Muscle layer of colon (tissue), 2 donors: ENCODE results near the gene RABGAP1L.
"Not testable (repeated sequence)": the region's sequence is repeated elsewhere in the genome, so short reads cannot be mapped to it uniquely, and the experiment has no call there.

Source experiments
- H3K27ac ChIP-seq: one replicate; pipeline ENCODE4 v1.7.0; 2013; ENCODE audit warnings: low read depth, mild to moderate bottlenecking, low read length, moderate library complexity
- H3K27me3 ChIP-seq, 2 donors: one replicate each; pipeline ENCODE4 v1.7.0; 2013; ENCODE audit warnings: low read length in 2 of 2, mild to moderate bottlenecking in 2 of 2; ENCODE audit not compliant: insufficient read depth in 2 of 2, control insufficient read depth in 1 of 2
- H3K36me3 ChIP-seq: one replicate; pipeline ENCODE4 v1.7.0; 2013; ENCODE audit warnings: mild to moderate bottlenecking, low read length; ENCODE audit not compliant: insufficient read depth
- H3K4me1 ChIP-seq: one replicate; pipeline ENCODE4 v1.7.0; 2013; ENCODE audit warnings: mild to moderate bottlenecking, low read length; ENCODE audit not compliant: insufficient read depth
- H3K4me3 ChIP-seq, 2 donors: one replicate each; pipeline ENCODE4 v1.7.0; 2013; ENCODE audit warnings: low read length in 2 of 2, low read depth in 1 of 2, mild to moderate bottlenecking in 1 of 2, moderate library complexity in 1 of 2
- H3K9ac ChIP-seq: one replicate; pipeline ENCODE4 v1.7.0; 2013; ENCODE audit warnings: low read length
- H3K9me3 ChIP-seq: one replicate; pipeline ENCODE4 v1.7.0; 2013; ENCODE audit warnings: mild to moderate bottlenecking, low read length
- donor health status: abdominal sarcoma.
- donor health status: Adenocarcinoma of cecum.

The RABGAP1L gene

DNA sequence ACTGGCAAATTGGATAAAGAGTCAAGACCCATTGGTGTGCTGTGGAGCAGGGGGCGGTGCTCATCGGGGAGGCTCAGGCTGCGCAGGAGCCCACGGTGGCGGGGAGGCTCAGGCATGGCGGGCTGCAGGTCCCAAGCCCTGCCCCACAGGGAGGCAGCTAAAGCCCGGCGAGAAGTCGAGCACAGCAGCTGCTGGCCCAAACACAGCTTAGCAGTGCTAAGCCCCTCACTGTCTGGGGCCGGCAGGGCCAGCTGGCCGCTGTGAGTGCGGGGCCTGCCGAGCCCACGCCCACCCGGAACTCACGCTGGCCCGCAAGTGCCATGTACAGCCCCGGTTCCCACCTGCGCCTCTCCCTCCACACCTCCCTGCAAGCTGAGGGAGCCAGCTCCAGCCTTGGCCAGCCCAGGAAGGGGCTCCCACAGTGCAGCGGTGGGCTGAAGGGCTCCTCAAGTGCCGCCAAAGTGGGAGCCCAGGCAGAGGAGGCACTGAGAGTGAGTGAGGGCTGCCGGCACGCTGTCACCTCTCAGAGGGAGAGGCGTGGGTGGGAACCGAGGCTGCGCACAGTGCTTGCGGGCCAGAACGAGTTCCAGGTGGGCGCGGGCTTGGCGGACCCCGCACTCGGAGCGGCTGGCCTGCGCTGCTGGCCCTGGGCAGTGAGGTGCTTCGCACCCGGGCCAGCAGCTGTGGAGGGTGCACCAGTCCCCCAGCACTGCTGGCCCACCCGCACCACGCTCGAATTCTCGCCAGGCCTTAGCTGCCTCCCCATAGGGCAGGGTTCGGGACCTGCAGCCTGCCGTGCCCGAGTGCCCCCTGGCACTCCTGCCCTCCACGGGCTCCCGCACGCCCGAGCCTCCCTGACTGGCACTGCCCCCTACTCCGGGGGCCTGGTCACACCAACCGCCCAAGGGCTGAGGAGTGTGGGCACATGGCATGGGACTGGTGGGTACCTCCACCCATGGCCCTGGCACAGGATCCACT, 551.8 kb downstream of the RABGAP1L start:
- Histone ChIP-seq H3K27me3 (no peaks in the 10 kb centered on the region), H3K36me3 (no peaks in the 10 kb centered on the region), H3K27ac (no peak overlapping the region), H3K4me3 (no peak overlapping the region), H3K9me3 (no peaks in the 10 kb centered on the region), H3K4me1 (no peaks in the 10 kb centered on the region), H3K9ac (no peak overlapping the region)

DNA sequence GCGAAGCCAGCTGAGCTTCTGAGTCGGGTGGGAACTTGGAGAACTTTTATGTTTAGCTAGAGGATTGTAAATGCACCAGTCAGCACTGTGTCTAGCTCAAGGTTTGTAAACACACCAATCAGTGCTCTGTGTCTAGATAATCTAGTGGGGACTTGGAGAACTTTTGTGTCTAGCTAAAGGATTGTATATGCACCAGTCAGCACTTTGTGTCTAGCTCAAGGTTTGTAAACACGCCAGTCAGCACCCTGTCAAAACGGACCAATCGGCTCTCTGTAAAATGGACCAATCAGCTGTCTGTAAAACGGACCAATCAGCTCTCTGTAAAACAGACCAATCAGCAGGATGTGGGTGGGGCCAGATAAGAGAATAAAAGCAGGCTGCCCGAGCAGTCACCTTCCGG, 552.5 kb downstream of the RABGAP1L start:
- H3K4me3 ChIP-seq, H3K27me3 ChIP-seq, H3K4me1 ChIP-seq, H3K27ac ChIP-seq, H3K9ac ChIP-seq, H3K9me3 ChIP-seq, H3K36me3 ChIP-seq: not testable (repeated sequence)

DNA sequence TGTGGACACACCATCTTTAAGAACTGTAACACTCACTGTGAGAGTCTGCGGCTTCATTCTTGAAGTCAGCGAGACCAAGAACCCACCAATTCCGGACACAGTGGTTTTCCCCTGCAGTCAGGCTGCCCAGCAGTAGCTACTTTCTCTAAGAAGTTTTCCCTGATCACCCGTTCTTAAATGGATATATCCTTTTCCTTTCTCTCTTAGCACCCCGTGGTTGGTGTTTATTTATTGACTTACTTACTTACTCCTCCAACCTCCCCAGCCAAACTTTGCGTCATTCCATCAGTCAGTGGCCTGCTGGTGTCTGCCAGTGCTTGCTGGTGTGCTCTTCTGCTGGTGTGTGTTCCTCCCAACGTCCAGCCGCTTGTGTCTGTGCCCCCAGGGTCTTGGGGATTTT, 553.2 kb downstream of the RABGAP1L start:
- Histone ChIP-seq H3K9ac (no peak overlapping the region), H3K27ac (no peak overlapping the region), H3K4me1 (no peaks in the 10 kb centered on the region), H3K27me3 (no peaks in the 10 kb centered on the region), H3K4me3 (no peak overlapping the region), H3K36me3 (no peaks in the 10 kb centered on the region), H3K9me3 (no peaks in the 10 kb centered on the region)

- Histone ChIP-seq H3K27me3 (no peaks in the 10 kb centered on the region), H3K9ac (no peak overlapping the region), H3K9me3 (no peaks in the 10 kb centered on the region), H3K36me3 (no peaks in the 10 kb centered on the region), H3K27ac (no peak overlapping the region), H3K4me3 (no peak overlapping the region), H3K4me1 (no peaks in the 10 kb centered on the region)
Observed at GRCh38 chr1:174713796-174714195, 554.5 kb downstream of the RABGAP1L start.

DNA sequence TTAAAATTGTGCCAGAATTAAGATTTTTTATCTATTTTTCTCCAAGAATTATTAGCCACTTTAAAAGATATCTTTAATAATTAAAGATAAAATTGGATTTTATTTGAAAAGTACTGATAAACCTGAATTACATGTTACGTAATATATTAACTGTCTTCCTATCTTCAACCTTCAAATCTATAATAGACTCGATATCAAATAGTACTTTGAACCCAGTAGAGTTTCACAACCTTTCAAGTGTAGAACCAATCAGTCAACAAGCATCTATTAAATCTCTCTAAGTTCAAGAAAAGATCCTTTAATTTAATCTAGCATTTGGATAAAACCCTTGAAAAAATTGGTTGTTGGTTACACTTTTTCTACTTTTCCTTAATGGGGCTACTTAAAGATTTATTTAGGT, 559.9 kb downstream of the RABGAP1L start:
- Histone ChIP-seq H3K9me3 (no peaks in the 10 kb centered on the region), H3K27me3 (no peaks in the 10 kb centered on the region), H3K27ac (no peak overlapping the region), H3K36me3 (no peaks in the 10 kb centered on the region), H3K4me3 (no peak overlapping the region), H3K9ac (no peak overlapping the region), H3K4me1 (no peaks in the 10 kb centered on the region)

- H3K27ac ChIP-seq = no peak overlapping the region
- no peaks in the 10 kb centered on the region for H3K9me3 ChIP-seq
- no peaks in the 10 kb centered on the region for H3K36me3 ChIP-seq
- no peaks in the 10 kb centered on the region for H3K4me1 ChIP-seq
- H3K9ac ChIP-seq = no peak overlapping the region
- H3K4me3 ChIP-seq = no peak overlapping the region
- H3K27me3 ChIP-seq = no peaks in the 10 kb centered on the region
Observed at GRCh38 chr1:174720618-174721017, 561.3 kb downstream of the RABGAP1L start.

GRCh38 chr1:174721246-174721645, 561.9 kb downstream of the RABGAP1L start:
- Histone ChIP-seq H3K4me3 (no peak overlapping the region), H3K9ac (no peak overlapping the region), H3K36me3 (no peaks in the 10 kb centered on the region), H3K4me1 (no peaks in the 10 kb centered on the region), H3K27me3 (no peaks in the 10 kb centered on the region), H3K9me3 (no peaks in the 10 kb centered on the region), H3K27ac (no peak overlapping the region)

DNA sequence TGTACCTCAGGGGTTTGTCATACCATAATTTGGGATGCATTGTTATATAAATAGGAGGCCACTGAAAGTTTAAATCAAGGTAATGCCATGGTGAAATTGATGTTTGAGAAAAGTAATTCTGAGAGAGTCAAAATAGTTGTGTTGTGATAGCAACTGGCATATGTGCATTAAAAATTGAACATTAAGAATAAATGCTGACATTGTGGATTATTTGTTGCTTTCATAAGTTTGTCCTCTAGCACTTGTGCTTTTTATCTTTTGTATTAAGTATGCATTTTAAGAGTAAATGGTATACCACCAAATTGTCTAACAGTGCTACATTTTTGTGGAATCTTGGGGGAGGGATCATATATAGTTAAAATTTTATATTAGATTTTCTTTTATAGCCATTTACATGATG, 564.5 kb downstream of the RABGAP1L start:
- H3K36me3 ChIP-seq = no peaks in the 10 kb centered on the region
- no peak overlapping the region for H3K4me3 ChIP-seq
- no peak overlapping the region for H3K9ac ChIP-seq
- H3K27ac ChIP-seq = no peak overlapping the region
- H3K9me3 ChIP-seq = no peaks in the 10 kb centered on the region
- H3K4me1 ChIP-seq = no peaks in the 10 kb centered on the region
- H3K27me3 ChIP-seq = no peaks in the 10 kb centered on the region

GRCh38 chr1:174724219-174724618, 564.9 kb downstream of the RABGAP1L start:
- Histone ChIP-seq H3K27ac (no peak overlapping the region), H3K36me3 (no peaks in the 10 kb centered on the region), H3K4me3 (no peak overlapping the region), H3K9me3 (no peaks in the 10 kb centered on the region), H3K27me3 (no peaks in the 10 kb centered on the region), H3K4me1 (no peaks in the 10 kb centered on the region), H3K9ac (no peak overlapping the region)

- H3K36me3 ChIP-seq = no peaks in the 10 kb centered on the region
- H3K9me3 ChIP-seq = no peaks in the 10 kb centered on the region
- no peak overlapping the region for H3K27ac ChIP-seq
- H3K4me1 ChIP-seq = no peaks in the 10 kb centered on the region
- no peak overlapping the region for H3K9ac ChIP-seq
- no peak overlapping the region for H3K4me3 ChIP-seq
- H3K27me3 ChIP-seq = no peaks in the 10 kb centered on the region
Observed at GRCh38 chr1:174726167-174726879, 567.0 kb downstream of the RABGAP1L start.

DNA sequence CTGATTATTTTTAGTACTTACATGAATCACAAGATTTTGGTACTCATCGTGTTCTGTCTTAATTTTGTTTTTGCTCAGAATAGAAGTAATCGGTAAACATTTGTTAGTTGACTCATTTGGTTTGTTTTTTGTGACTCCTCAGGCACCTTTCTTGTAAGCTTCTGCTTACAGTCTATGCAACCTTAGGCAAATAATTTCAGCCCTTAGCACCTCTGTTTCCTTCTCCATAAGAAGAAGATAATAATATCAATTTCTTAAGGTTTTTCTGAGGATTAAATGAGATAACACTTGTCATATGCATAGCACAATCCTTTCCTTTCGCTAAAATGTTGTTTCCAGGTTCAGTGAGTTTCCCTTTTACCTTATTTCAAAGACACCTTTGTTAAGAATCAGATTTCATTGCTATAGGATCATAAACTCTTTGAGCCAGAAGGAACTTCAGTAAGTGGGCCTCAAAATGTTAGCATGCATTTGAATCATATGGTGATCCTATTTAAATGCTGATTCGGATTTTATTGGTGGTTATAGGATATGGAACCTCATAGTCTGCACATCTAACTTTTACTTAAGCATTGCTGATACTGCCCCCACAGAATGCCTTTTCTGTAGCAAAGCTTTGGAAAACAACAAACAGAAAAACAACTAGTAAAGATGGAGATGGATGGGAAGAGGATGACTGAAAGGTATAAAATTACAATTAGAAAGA, 567.7 kb downstream of the RABGAP1L start:
- Histone ChIP-seq H3K9ac (no peak overlapping the region), H3K36me3 (no peaks in the 10 kb centered on the region), H3K9me3 (no peaks in the 10 kb centered on the region), H3K4me1 (no peaks in the 10 kb centered on the region), H3K27me3 (no peaks in the 10 kb centered on the region), H3K27ac (no peak overlapping the region), H3K4me3 (no peak overlapping the region)
